Heart left ventricle (tissue), 16 donors: ENCODE measurements around the gene NLGN3. TPM values are rescaled to one million over a fixed set of nuclear protein-coding genes. Genes with fewer than 3 reads are reported as not detected.

Experiments used
- ATAC-seq, 4 donors: fragments of 200-7000 bp; cut with Tn5 transposase; one replicate each; pipeline ENCODE4 v1.9.1; 2020 to 2022; ENCODE audit warnings: moderate library complexity in 4 of 4, mild to moderate bottlenecking in 3 of 4, moderate number of reproducible peaks in 1 of 4
- DNase-seq, 5 donors: peaks; one replicate each; pipeline ENCODE4 v3.0.0-alpha.2; 2020
- H3K27ac ChIP-seq, 12 donors: fragments of 200-600 bp; sonication (generic) in 4 of 12; one replicate each; pipeline versions ENCODE4 v1.5.0 to v1.8.0; 2016 to 2022; ENCODE audit warnings: mild to moderate bottlenecking in 2 of 12
- H3K27me3 ChIP-seq, 9 donors: fragments of 200-600 bp; sonication (generic) in 2 of 9; one replicate each; pipeline versions ENCODE4 v1.5.1 to v1.8.0; 2016 to 2022; ENCODE audit warnings: mild to moderate bottlenecking in 3 of 9
- H3K36me3 ChIP-seq, 9 donors: fragments of 200-600 bp; sonication (generic) in 2 of 9; one replicate each; pipeline versions ENCODE4 v1.5.0 to v1.8.0; 2018 to 2022; ENCODE audit warnings: mild to moderate bottlenecking in 2 of 9
- H3K4me1 ChIP-seq, 12 donors: fragments of 200-600 bp; sonication (generic) in 4 of 12; one replicate each; pipeline versions ENCODE4 v1.5.0 to v1.8.0; 2016 to 2022; ENCODE audit warnings: mild to moderate bottlenecking in 3 of 12
- H3K4me3 ChIP-seq, 12 donors: fragments of 200-600 bp; sonication (generic) in 4 of 12; one replicate each; pipeline versions ENCODE4 v1.5.0 to v1.8.0; 2017 to 2022; ENCODE audit warnings: mild to moderate bottlenecking in 9 of 12, moderate library complexity in 4 of 12
- H3K9me3 ChIP-seq, 12 donors: fragments of 200-600 bp; sonication (generic) in 4 of 12; one replicate each; pipeline versions ENCODE4 v1.5.0 to v1.8.0; 2016 to 2022; ENCODE audit warnings: mild to moderate bottlenecking in 1 of 12
- POLR2A ChIP-seq, 2 donors: fragments of 450-650 bp; IDR thresholded peaks; one replicate each; pipeline ENCODE4 v1.6.1; 2017; ENCODE audit warnings: antibody characterized with exemption in 2 of 2, mild to moderate bottlenecking in 2 of 2, moderate library complexity in 2 of 2
- WGBS, 4 donors: extraction: QIAGEN DNeasy Blood & Tissue Kit in 2 of 4; methylation state at CpG; one replicate each; pipeline versions ENCODE4 v1.1.5 to v1.1.7; 2013 to 2018; 5-methylcytosine and 5-hydroxymethylcytosine counted together
- intact Hi-C, 10 donors: fragments of 100-400 bp; cut with DNase I; formaldehyde crosslinking; loops; one replicate each; pipeline versions ENCODE4 v1.11.1 to v1.14.2; 2022
- polyA plus RNA-seq, 2 donors: library from polyadenylated mRNA; stranded (reverse); fragments of 200-250 nt; gene quantifications; one replicate each; pipeline ENCODE4 v1.2.3, GENCODE V29; 2013
- total RNA-seq, 9 donors: library from RNA; depleted of rRNA in 2 of 9; stranded (reverse); fragments of >200 nt in 2 of 9; fragmentation: NEBNext Ultra II Directional in 3 of 9; extraction: Animal tissue kit (Norgen Biotek cat#: 25700) in 3 of 9; gene quantifications; one replicate each; pipeline versions ENCODE4 v1.1.0 to v1.2.4, GENCODE V29; 2016 to 2023
- TF ChIP-seq, protein P1 (sequence below), 12 donors: fragments of 200-600 bp; sonication (generic) in 4 of 12; IDR thresholded peaks; one replicate each; pipeline versions ENCODE4 v1.5.0 to v1.8.0; 2018 to 2022; ENCODE audit warnings: antibody characterized with exemption in 12 of 12, mild to moderate bottlenecking in 5 of 12
- donor health status: ischemic (EF 13 %, LVEDD 7.1; RV severe dilation, severe dysfunction).
- donor health status: healthy with polysubstance abuse.
- donor health status: DM: no; HTN: yes; CAD: no.
- donor health status: DM: no; HTN: no; CAD: no.
- donor health status: ischemic (EF 25% LVEDD 6.9; RV normal size, moderate dysfunction).
- donor health status: ischemic (EF 25% LVEDD 5.7; RV mildly dilated, moderate dysfunction).
- donor health status: healthy.
- donor health status: DM: yes; HTN: yes; CAD: no.
- donor health status: ischemic (EF 35%, LVEDD 5.7; RV mildly dilated, moderate dysfunction).
- donor health status: nonischemic (EF 11% LVEDD 7.7; RV severe dilation, severe dysfunction).
- donor health status: DM: yes; HTN: yes; CAD: no.
- donor health status: PGD.
- donor health status: ischemic (EF 29% LVEDD 5.4; RV normal size, mild dysfunction).
- donor health status: nonischemic (EF 23%, LVEDD 6.1; RV moderate dilation, normal function).

Gene NLGN3
- total and polyA plus RNA-seq, 11 donors = 0.14 to 1.3 (median 0.49) TPM

DNA sequence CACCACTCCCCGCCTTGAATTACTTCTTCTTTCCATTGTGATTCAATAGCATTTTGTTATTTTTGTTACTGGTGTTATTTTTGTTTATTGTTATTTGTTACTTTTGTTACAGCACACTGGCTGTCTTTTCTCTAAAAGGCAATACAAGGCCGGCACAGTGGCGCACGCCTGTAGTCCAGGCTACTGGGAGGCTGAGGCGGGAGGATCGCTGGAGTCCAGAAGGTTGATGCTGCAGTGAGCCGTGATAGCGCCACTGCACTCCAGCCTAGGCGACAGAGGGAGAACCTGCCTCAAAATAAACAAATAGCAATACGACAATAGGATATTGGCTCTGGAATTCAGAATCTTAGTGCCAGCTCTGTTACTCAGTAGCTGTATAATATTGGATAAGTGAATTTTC is 27.3 kb upstream of the NLGN3 start:
- Histone ChIP-seq H3K4me3 (peak overlapping the region in 5 of 12 donors; percentile 62 to 88 (median 69)), H3K4me1 (peaks cover 0 to 18% (median 5%) of the 10 kb centered on the region in 12 donors), H3K36me3 (peaks cover 0 to 26% (median 18%) of the 10 kb centered on the region in 9 donors), H3K27ac (no peak overlapping the region), H3K27me3 (no peaks in the 10 kb centered on the region), H3K9me3 (peaks cover 0 to 6% (median 0%) of the 10 kb centered on the region in 12 donors)
- TF ChIP-seq, protein P1, sequence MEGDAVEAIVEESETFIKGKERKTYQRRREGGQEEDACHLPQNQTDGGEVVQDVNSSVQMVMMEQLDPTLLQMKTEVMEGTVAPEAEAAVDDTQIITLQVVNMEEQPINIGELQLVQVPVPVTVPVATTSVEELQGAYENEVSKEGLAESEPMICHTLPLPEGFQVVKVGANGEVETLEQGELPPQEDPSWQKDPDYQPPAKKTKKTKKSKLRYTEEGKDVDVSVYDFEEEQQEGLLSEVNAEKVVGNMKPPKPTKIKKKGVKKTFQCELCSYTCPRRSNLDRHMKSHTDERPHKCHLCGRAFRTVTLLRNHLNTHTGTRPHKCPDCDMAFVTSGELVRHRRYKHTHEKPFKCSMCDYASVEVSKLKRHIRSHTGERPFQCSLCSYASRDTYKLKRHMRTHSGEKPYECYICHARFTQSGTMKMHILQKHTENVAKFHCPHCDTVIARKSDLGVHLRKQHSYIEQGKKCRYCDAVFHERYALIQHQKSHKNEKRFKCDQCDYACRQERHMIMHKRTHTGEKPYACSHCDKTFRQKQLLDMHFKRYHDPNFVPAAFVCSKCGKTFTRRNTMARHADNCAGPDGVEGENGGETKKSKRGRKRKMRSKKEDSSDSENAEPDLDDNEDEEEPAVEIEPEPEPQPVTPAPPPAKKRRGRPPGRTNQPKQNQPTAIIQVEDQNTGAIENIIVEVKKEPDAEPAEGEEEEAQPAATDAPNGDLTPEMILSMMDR (IDR thresholded peaks at IDR 0.05) = no peak
- TF ChIP-seq POLR2A (IDR thresholded peaks at IDR 0.05) = no peak
- intact Hi-C loops = no loop called here
- DNase-seq = no peak
- 85 to 91% (median 85%) methylated on average over 10 of the region's 10 CpGs for WGBS, 4 donors
- no peak for ATAC-seq

DNA sequence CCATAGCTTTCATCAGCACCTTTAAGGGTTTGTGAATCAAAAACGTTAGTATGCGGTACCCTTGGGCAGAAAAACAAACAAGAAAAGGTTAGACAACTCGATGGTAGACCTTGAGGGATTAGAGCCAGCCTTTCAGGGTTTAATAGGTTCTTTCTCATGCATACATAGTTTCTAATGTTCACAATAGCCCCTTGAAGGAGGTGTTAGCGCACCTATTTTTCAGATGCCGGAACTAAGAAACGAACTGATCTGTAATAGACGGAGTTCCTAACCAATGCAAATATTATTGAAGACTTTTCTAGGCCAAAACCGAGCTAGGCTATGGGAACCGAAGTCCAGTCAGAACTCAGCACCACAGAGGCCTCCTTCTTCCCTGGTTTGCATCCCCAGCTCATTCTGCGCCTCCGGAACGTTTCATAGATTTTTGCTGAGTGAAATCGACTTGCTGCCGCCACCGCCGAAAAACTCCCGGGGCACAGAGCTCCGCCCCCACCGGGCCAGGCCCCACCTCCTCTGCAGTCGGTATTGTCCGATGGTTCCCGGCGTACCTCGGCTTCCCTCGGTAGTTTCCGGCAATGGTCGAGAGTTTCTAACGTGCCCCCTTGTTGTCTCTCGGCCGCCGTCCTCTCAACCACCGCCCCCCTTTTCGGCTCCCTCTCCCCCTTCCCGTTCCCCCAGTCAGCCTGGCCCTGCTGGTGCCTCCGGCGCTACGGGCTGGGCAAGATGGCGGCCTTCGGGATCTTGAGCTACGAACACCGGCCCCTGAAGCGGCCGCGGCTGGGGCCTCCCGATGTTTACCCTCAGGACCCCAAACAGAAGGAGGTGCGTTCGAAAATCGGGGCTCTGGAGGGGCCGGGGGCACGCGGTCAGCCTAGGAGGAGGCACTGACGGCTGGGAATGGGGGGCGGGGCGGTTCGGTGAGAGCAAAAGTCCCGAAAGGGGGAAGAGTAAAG is 26.3 kb upstream of the NLGN3 start, which contains the start of gene MED12:
Gene MED12, plus strand, starts transcription at position 565 of the 953 bp plus-strand sequence. Its CDS starts 159 bp downstream, at position 724.
- peaks cover 0 to 35% (median 27%) of the 10 kb centered on the region in 9 donors for H3K36me3 ChIP-seq
- intact Hi-C loops = no loop called here
- DNase-seq (peak; percentile 85 to 89 (median 88)), ATAC-seq (peak; percentile 97 to 100 (median 98))
- H3K4me1 ChIP-seq = peaks cover 0 to 15% (median 5%) of the 10 kb centered on the region in 12 donors
- peaks cover 0 to 6% (median 0%) of the 10 kb centered on the region in 12 donors for H3K9me3 ChIP-seq
- 1 to 37% (median 17%) methylated on average over 54 to 56 of the region's 56 CpGs for WGBS, 4 donors
- TF ChIP-seq POLR2A (IDR thresholded peaks at IDR 0.05) = no peak
- TF ChIP-seq, protein P1 (IDR thresholded peaks at IDR 0.05) = no peak
- peak within 1 kb of the TSS; percentile 34 to 88 (median 66) for H3K4me3 ChIP-seq
- no peaks in the 10 kb centered on the region for H3K27me3 ChIP-seq
- peak within 1 kb of the TSS; percentile 36 to 84 (median 77) for H3K27ac ChIP-seq

- intact Hi-C loops = no loop called here
- Histone ChIP-seq H3K27ac (peak overlapping the region; percentile 36 to 84 (median 77)), H3K36me3 (peaks cover 0 to 43% (median 34%) of the 10 kb centered on the region in 9 donors), H3K9me3 (peaks cover 0 to 6% (median 0%) of the 10 kb centered on the region in 12 donors), H3K4me3 (peak overlapping the region; percentile 34 to 88 (median 66)), H3K4me1 (peaks cover 0 to 15% (median 5%) of the 10 kb centered on the region in 12 donors), H3K27me3 (no peaks in the 10 kb centered on the region)
- TF ChIP-seq, protein P1 (IDR thresholded peaks at IDR 0.05) = no peak
- TF ChIP-seq POLR2A (IDR thresholded peaks at IDR 0.05) = no peak
- DNase-seq = no peak
- 2 to 36% (median 19%) methylated on average over 16 to 17 of the region's 17 CpGs for WGBS, 4 donors
- peak in 3 of 4 donors; percentile 11 to 49 (median 48) for ATAC-seq
Observed at GRCh38 chrX:71118985-71119535, 25.6 kb upstream of the NLGN3 start.
